Fibroblast of skin of abdomen (primary cell): ENCODE data around the gene EDEM3.
A peak's percentile ranks its signal among the peaks of the same experiment; 100 is the strongest.

Experiments
- DNase-seq: peaks from one replicate; pipeline ENCODE4 v3.0.0-alpha.2; 2013

EDEM3 gene

GRCh38 chr1:184673305-184673704, 81.4 kb downstream of the EDEM3 start:
- no peak for DNase-seq

- no peak for DNase-seq
Measured at GRCh38 chr1:184672013-184672726, 82.5 kb downstream of the EDEM3 start.

- DNase-seq: no peak
Measured at GRCh38 chr1:184669391-184669790, 85.3 kb downstream of the EDEM3 start.

- DNase-seq: no peak
Measured at GRCh38 chr1:184665360-184665759, 89.3 kb downstream of the EDEM3 start.

GRCh38 chr1:184664661-184665060, 90.0 kb downstream of the EDEM3 start:
- no peak for DNase-seq

GRCh38 chr1:184664042-184664660, 90.5 kb downstream of the EDEM3 start:
- peak; percentile 61 for DNase-seq

- no peak for DNase-seq
Measured at GRCh38 chr1:184661801-184662200, 92.9 kb downstream of the EDEM3 start.

GRCh38 chr1:184660462-184661191, 94.0 kb downstream of the EDEM3 start:
- no peak for DNase-seq

- no peak for DNase-seq
Measured at GRCh38 chr1:184658055-184658454, 96.6 kb downstream of the EDEM3 start.

- DNase-seq: no peak
Measured at GRCh38 chr1:184656221-184656620, 98.4 kb downstream of the EDEM3 start.

GRCh38 chr1:184655185-184655584, 99.5 kb downstream of the EDEM3 start:
- DNase-seq: no peak

- DNase-seq: no peak
Measured at GRCh38 chr1:184650177-184650866, 104.3 kb downstream of the EDEM3 start.

GRCh38 chr1:184649451-184649888, 105.2 kb downstream of the EDEM3 start:
- DNase-seq: peak; percentile 28

- DNase-seq: no peak
Measured at GRCh38 chr1:184648856-184649201, 105.8 kb downstream of the EDEM3 start.

- DNase-seq: no peak
Measured at GRCh38 chr1:184648160-184648855, 106.3 kb downstream of the EDEM3 start.

GRCh38 chr1:184647471-184647870, 107.2 kb downstream of the EDEM3 start:
- DNase-seq: no peak

- no peak for DNase-seq
Measured at GRCh38 chr1:184646824-184647223, 107.8 kb downstream of the EDEM3 start.

GRCh38 chr1:184646178-184646701, 108.4 kb downstream of the EDEM3 start:
- DNase-seq: no peak

- DNase-seq: no peak
Measured at GRCh38 chr1:184644771-184645170, 109.9 kb downstream of the EDEM3 start.

GRCh38 chr1:184643661-184644060, 111.0 kb downstream of the EDEM3 start:
- DNase-seq: no peak

GRCh38 chr1:184641894-184642293, 112.8 kb downstream of the EDEM3 start:
- no peak for DNase-seq

GRCh38 chr1:184640505-184640904, 114.2 kb downstream of the EDEM3 start:
- no peak for DNase-seq
